ENCODE results near the gene DCTD. TPM values are rescaled to one million over a fixed set of nuclear protein-coding genes. Genes with fewer than 3 reads are reported as not detected.

Gene DCTD
- total RNA-seq, 2 donors from 2014 or later: 50.5 to 62.2 TPM

DNA sequence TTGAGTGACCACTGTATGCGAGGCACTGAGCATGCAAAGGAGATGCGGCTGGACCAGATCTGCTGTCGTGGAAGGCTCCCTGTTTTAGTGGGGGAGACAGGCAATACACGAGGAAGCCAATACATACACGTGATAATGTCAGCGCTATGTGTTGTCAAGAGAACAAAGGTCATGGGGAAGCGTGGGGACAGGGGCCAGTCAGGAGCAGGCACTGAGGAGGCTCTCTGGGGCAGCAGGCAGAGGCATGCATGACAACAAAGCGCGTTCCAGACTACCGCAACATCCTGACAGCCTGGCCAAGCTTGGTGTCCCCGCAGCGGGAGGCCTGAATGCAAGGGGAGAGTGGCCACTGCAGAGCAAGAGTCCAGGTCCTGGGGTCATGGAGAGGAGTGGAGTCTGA, 61.9 kb downstream of the DCTD start:
- Histone ChIP-seq H3K27ac (no peak overlapping the region), H3K4me3 (no peak overlapping the region), H3K27me3 (replicated peaks; ENCODE audit: insufficient read depth) (no peaks in the 10 kb centered on the region), H3K4me1 (ENCODE audit: control insufficient read depth in 1 of 2, low read depth in 2 of 2) (no peaks in the 10 kb centered on the region), H3K36me3 (no peaks in the 10 kb centered on the region), H3K9me3 (peaks cover 3% of the 10 kb centered on the region)
- DNase-seq (ENCODE audit: low spot score): no peak
- ATAC-seq (ENCODE audit: insufficient number of reproducible peaks, low FRiP score, low read depth): no peak
- TF ChIP-seq, protein P1, sequence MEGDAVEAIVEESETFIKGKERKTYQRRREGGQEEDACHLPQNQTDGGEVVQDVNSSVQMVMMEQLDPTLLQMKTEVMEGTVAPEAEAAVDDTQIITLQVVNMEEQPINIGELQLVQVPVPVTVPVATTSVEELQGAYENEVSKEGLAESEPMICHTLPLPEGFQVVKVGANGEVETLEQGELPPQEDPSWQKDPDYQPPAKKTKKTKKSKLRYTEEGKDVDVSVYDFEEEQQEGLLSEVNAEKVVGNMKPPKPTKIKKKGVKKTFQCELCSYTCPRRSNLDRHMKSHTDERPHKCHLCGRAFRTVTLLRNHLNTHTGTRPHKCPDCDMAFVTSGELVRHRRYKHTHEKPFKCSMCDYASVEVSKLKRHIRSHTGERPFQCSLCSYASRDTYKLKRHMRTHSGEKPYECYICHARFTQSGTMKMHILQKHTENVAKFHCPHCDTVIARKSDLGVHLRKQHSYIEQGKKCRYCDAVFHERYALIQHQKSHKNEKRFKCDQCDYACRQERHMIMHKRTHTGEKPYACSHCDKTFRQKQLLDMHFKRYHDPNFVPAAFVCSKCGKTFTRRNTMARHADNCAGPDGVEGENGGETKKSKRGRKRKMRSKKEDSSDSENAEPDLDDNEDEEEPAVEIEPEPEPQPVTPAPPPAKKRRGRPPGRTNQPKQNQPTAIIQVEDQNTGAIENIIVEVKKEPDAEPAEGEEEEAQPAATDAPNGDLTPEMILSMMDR (IDR thresholded peaks at IDR 0.05): no peak

DNA sequence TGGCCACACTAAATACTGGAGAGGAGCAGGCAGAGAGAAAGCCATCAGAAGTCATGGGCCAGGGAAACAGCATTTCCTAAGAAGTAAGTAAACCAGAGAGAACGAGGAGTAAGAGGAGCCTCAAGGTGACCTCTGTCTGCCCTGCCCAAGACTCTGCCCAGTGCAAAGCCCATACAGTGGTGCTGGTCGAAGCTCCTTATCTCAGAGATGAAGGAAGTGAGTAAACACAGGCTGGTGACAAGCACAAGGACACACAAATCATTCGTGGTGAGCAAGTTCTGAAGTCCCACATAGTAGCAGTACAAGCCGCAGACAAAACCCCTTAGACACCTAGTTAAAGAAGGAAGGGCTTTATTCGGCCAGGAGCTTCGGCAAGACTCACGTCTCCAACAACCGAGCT, 62.7 kb downstream of the DCTD start:
- no peak overlapping the region for H3K27ac ChIP-seq
- no peak overlapping the region for H3K4me3 ChIP-seq
- TF ChIP-seq, protein P1 (IDR thresholded peaks at IDR 0.05): no peak
- H3K36me3 ChIP-seq: no peaks in the 10 kb centered on the region
- no peaks in the 10 kb centered on the region for H3K27me3 ChIP-seq (replicated peaks; ENCODE audit: insufficient read depth)
- ATAC-seq (ENCODE audit: insufficient number of reproducible peaks, low FRiP score, low read depth) (no peak), DNase-seq (ENCODE audit: low spot score) (no peak)
- H3K9me3 ChIP-seq: peaks cover 3% of the 10 kb centered on the region
- no peaks in the 10 kb centered on the region for H3K4me1 ChIP-seq (ENCODE audit: control insufficient read depth in 1 of 2, low read depth in 2 of 2)

DNA sequence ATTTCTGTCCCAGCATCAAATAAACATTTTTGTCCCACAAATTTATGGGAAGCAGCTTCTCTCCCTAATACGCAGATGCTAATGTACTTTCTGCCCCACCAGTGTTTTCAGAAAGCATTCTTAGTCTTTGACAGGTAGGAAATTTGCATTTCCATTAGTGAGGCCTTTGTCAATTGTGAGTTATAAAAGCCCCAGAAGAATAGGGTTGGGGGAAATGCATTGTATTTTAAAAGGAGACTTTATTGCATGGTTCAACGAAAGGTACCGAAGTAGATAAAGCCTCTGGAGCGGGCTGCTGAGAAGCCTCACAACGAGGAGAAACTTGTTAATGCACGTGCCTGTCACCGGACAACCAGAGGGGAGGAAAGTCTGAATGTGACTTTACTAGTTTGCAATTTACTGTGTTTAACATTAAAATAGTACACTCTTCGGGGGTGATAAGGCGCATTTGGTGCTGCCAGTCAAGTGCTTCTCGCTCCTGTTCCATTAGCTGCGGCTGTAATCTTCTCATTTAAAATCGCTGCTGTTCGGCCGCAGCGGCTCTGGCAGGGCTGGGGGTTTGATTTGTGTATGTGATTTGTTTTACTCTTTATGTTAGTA, 63.4 kb downstream of the DCTD start:
- no peak for ATAC-seq (ENCODE audit: insufficient number of reproducible peaks, low FRiP score, low read depth)

DNA sequence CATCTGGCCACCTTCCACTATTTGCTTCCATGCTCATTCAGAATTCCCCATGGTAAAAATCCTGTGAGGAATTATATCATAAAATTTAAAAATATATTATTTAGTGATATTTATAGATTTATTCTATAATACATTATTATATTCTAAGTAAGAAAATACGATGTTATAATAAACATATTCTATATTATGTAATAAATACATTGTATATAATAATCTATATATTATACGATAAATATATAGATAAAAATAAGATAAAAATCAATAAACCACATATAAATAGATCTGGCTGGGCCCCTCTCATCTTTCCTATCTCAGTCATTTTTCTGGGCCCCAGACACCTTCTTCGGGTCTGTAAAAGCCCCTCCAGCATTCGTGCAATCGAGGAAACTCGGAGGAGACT, 68.5 kb downstream of the DCTD start:
- Histone ChIP-seq H3K9me3 (peaks cover 2% of the 10 kb centered on the region), H3K4me1 (ENCODE audit: control insufficient read depth in 1 of 2, low read depth in 2 of 2) (no peaks in the 10 kb centered on the region), H3K27ac (no peak overlapping the region), H3K27me3 (replicated peaks; ENCODE audit: insufficient read depth) (no peaks in the 10 kb centered on the region), H3K36me3 (no peaks in the 10 kb centered on the region), H3K4me3 (no peak overlapping the region)
- TF ChIP-seq, protein P1 (IDR thresholded peaks at IDR 0.05): no peak
- ATAC-seq (ENCODE audit: insufficient number of reproducible peaks, low FRiP score, low read depth) (no peak), DNase-seq (ENCODE audit: low spot score) (no peak)

More for the DNA sequence above, 63.4 kb downstream of the DCTD start:
- TF ChIP-seq, protein P1 (IDR thresholded peaks at IDR 0.05): no peak
- Histone ChIP-seq H3K36me3 (no peaks in the 10 kb centered on the region), H3K27ac (no peak overlapping the region), H3K4me3 (no peak overlapping the region), H3K27me3 (replicated peaks; ENCODE audit: insufficient read depth) (no peaks in the 10 kb centered on the region), H3K4me1 (ENCODE audit: control insufficient read depth in 1 of 2, low read depth in 2 of 2) (no peaks in the 10 kb centered on the region), H3K9me3 (peaks cover 3% of the 10 kb centered on the region)
- no peak for DNase-seq (ENCODE audit: low spot score)

DNA sequence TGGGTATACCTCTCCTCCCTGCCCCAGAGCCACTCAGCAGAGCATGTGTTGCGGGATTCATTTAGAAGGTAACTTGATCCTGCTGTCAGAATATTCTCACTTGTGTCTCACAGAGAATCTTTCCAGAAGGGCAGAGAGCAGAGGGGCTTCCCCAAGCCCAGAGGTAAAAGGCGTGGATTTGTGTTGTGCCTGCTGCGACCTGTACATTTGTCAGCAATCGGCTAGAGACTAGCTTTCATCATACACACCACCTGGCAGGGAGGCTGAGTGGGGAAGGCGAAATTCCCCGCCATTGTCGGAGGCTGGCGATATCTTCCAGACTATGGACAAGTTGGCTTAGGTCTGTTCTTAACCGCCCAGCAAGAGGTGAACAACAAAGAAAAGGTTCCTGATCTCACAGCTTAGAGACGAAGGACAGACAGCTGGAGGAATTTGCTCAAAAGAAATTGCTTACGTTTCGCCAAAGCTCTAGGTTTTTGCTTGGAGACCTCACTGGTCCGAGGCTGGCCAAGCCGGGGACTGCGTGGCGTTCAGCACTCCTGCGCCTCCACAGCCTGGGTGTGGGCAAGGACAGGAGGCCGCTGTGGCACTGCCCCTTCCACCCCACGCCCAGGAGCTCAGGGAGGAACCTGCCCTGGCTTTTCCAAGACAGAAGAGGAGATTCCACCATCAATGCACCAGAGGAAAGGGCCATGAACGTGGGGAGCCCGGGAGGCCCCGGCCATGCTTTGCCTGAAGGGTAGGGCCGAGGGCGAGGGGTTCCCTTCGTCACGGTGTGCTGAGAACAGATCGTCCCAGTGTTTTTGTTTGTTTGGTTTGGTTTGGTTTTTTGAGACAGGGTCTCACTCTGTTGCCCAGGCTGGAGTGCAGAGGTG, 69.4 kb downstream of the DCTD start:
- H3K27me3 ChIP-seq (replicated peaks; ENCODE audit: insufficient read depth): no peaks in the 10 kb centered on the region
- H3K4me1 ChIP-seq (ENCODE audit: control insufficient read depth in 1 of 2, low read depth in 2 of 2): no peaks in the 10 kb centered on the region
- H3K36me3 ChIP-seq: no peaks in the 10 kb centered on the region
- TF ChIP-seq, protein P1 (IDR thresholded peaks at IDR 0.05): no peak
- no peaks in the 10 kb centered on the region for H3K9me3 ChIP-seq
- DNase-seq (ENCODE audit: low spot score) (no peak), ATAC-seq (ENCODE audit: insufficient number of reproducible peaks, low FRiP score, low read depth) (no peak)
- H3K27ac ChIP-seq: no peak overlapping the region
- no peak overlapping the region for H3K4me3 ChIP-seq

Measured in thoracic aorta (tissue), 2 donors.